ENCODE data around the gene LIMA1.
A peak's percentile ranks its signal among the peaks of the same experiment; 100 is the strongest.

The LIMA1 gene

DNA sequence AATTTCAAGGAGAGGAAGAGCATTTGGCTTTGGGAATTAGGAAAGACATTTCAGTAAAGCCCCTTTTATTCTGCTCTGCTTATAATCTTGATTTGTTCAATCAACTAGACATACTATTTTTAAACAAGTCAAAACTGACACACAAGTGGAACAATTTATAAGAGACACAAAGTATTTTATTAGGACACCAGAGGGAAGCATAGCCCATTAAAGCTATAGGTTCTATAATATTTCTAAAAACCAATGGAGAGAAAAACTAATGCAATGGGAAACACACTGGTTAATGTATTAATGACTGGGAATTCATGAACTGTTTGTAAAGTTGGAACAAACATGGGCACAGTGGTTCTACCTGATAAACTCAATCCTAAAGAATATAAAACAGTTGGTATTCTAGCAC, 100.9 kb downstream of the LIMA1 start:
- peak overlapping the region in 2 of 3 experiments; percentile 52 to 53 for H3K27ac Mint-ChIP-seq
- no peaks in the 10 kb centered on the region for H3K9me3 Mint-ChIP-seq
- H3K4me3 Mint-ChIP-seq = no peak overlapping the region
- peaks cover 34% of the 10 kb centered on the region for H3K4me1 Mint-ChIP-seq
- H3K36me3 Mint-ChIP-seq (ENCODE audit: low read depth) = peaks cover 21% of the 10 kb centered on the region
- TF ChIP-seq, protein P1, sequence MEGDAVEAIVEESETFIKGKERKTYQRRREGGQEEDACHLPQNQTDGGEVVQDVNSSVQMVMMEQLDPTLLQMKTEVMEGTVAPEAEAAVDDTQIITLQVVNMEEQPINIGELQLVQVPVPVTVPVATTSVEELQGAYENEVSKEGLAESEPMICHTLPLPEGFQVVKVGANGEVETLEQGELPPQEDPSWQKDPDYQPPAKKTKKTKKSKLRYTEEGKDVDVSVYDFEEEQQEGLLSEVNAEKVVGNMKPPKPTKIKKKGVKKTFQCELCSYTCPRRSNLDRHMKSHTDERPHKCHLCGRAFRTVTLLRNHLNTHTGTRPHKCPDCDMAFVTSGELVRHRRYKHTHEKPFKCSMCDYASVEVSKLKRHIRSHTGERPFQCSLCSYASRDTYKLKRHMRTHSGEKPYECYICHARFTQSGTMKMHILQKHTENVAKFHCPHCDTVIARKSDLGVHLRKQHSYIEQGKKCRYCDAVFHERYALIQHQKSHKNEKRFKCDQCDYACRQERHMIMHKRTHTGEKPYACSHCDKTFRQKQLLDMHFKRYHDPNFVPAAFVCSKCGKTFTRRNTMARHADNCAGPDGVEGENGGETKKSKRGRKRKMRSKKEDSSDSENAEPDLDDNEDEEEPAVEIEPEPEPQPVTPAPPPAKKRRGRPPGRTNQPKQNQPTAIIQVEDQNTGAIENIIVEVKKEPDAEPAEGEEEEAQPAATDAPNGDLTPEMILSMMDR (IDR thresholded peaks at IDR 0.05; ENCODE audit: unreplicated experiment in 3 of 3) = no peak
- no peaks in the 10 kb centered on the region for H3K27me3 Mint-ChIP-seq (ENCODE audit: low read depth)

DNA sequence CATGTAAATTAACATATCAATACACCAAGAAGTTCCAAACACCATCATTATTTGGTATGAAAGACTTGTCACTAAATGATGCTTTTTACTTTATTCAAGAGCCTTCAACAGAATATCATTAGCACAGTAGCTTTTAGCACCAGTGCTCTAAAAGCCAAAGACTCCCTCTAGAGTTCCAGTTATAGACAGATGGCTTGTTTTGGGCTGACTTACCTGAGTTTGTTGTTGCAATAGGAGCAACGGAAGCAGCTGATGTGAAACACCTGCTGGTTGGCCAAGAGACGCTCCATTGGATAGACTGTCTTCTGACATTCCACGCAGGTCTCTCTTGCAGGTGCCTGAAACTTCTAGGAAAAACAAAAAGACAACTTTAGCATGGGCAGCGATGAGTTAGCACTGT, 101.6 kb downstream of the LIMA1 start:
- Mint-ChIP-seq H3K4me1 (peaks cover 26% of the 10 kb centered on the region), H3K4me3 (no peak overlapping the region), H3K27ac (peak overlapping the region in 1 of 3 experiments; percentile 53), H3K27me3 (ENCODE audit: low read depth) (no peaks in the 10 kb centered on the region), H3K36me3 (ENCODE audit: low read depth) (peaks cover 28% of the 10 kb centered on the region), H3K9me3 (no peaks in the 10 kb centered on the region)
- TF ChIP-seq, protein P1 (IDR thresholded peaks at IDR 0.05; ENCODE audit: unreplicated experiment in 3 of 3) = no peak

DNA sequence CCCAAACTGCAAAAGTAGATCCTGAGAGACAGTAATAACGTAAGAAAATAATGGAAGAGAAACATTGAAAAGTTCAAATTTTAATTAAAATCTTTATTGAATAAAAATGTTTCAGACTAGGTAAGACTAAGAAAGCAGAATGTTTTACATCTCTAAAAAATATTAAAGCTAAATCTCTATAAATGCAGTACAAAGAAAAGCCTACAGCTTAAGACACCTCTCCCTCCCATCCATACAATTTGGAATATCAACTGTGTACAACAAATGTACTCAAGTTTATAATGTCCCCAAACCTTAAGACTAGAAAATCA, 107.6 kb downstream of the LIMA1 start:
- TF ChIP-seq, protein P1 (IDR thresholded peaks at IDR 0.05; ENCODE audit: unreplicated experiment in 3 of 3) = no peak
- Mint-ChIP-seq H3K27ac (peak overlapping the region; percentile 8 to 52 (median 25)), H3K36me3 (ENCODE audit: low read depth) (peaks cover 24% of the 10 kb centered on the region), H3K4me1 (peaks cover 5% of the 10 kb centered on the region), H3K9me3 (no peaks in the 10 kb centered on the region), H3K4me3 (no peak overlapping the region), H3K27me3 (ENCODE audit: low read depth) (no peaks in the 10 kb centered on the region)

DNA sequence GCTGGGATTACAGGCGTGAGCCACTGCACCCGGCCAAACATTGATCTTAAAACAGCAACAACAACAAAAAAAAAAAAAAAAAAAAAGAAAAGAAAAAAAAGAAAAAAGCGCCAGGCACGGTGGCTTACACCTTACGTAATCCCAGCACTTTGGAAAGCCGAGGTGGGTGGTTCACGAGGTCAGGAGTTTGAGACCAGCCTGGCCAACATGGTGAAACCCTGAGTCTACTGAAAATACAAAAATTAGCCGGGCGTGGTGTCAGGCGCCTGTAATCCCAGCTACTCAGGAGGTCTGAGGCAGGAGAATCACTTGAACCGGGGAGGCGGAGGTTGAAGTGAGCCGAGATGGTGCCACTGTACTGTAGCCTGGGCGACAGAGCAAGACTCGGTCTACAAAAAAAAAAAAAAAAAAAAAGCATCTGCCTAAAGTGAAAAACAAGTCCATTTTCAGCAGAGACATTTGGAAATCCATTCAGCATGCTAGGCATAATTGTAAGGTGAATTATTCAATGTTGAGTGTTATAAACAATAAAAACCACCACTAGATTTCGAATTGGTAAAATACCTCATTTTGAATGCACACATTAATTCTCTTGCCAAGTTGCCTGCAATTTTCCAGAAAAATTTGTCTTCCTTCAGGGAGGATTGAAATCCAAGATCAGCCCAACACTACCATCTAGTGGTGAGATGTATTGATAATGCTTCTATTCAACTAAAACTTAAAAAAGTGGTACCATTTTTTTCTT, 108.2 kb downstream of the LIMA1 start:
- Mint-ChIP-seq H3K36me3 (ENCODE audit: low read depth) (peaks cover 27% of the 10 kb centered on the region), H3K4me3 (no peak overlapping the region), H3K9me3 (peaks cover 5% of the 10 kb centered on the region), H3K4me1 (peaks cover 9% of the 10 kb centered on the region), H3K27me3 (ENCODE audit: low read depth) (no peaks in the 10 kb centered on the region), H3K27ac (peak overlapping the region; percentile 8 to 52 (median 25))
- TF ChIP-seq, protein P1 (IDR thresholded peaks at IDR 0.05; ENCODE audit: unreplicated experiment in 3 of 3) = peak; percentile 64 to 87 (median 72)

DNA sequence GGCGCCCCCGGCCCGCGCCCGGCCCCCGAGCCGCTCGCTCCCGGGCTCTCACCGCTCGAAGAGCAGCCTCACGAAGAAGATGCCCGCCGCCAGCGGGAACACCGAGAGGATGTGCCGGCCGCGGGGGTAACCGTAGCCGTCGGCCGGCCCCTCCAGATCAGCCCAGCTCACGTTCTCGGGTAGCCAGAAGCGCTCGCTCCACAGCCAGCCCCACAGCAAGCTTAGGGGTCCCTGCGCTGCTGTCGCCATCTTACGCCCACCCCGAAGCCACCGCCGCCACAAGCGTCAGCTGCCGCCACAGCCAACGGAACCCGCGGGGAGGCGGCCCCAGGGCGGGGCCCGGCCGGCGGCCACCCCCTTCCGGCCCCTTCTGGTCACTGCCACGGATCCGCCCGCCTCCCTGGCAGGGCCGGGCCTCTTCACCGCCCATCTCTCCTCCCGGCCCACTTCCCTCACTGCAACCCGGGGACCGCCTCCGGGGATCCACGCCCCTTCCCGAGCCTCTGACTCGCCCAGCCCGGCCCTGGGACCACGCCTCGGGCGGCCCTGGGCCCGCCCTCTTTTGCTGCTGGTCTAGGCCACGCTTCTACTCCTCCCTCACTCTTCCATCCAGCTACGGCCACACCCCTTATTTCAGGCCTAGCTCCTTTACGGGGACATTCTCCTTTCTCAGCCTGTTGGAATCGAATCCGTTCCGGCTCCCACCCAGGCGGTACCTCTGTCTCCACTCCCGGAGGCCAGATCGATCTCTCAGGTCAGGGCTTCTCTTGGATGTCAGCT, 116.1 kb downstream of the LIMA1 start, which contains the start of gene CERS5:
TSS of gene CERS5 (minus strand) at position 321 of the 780 bp plus-strand sequence. CDS start at position 249, 72 bp downstream.
- H3K4me1 Mint-ChIP-seq = peaks cover 32% of the 10 kb centered on the region
- peaks cover 8% of the 10 kb centered on the region for H3K36me3 Mint-ChIP-seq (ENCODE audit: low read depth)

More for the DNA sequence above, 116.1 kb downstream of the LIMA1 start, which contains the start of gene CERS5:
- Mint-ChIP-seq H3K9me3 (peaks cover 7% of the 10 kb centered on the region), H3K27me3 (ENCODE audit: low read depth) (no peaks in the 10 kb centered on the region), H3K4me3 (peak within 1 kb of the TSS; percentile 93 to 98 (median 94)), H3K27ac (peak within 1 kb of the TSS; percentile 99)
- TF ChIP-seq, protein P1 (IDR thresholded peaks at IDR 0.05; ENCODE audit: unreplicated experiment in 3 of 3) = peak in 1 of 3 experiments; percentile 28
